Panc1 (cell line): Measurements from ENCODE around the gene LAMC3. TPM values are rescaled to one million over a fixed set of nuclear protein-coding genes. Genes with fewer than 3 reads are reported as not detected.

Experiments used
- ATAC-seq: fragments of 200-7000 bp; cut with Tn5 transposase; 2 replicates; pipeline ENCODE4 v1.9.1; 2020; ENCODE audit warnings: mild to moderate bottlenecking, moderate library complexity
- BruUV-seq: library from RNA; stranded (reverse); fragments of 400-500 nt; replicated peaks from 2 replicates; lab custom pipeline; 2021; lab: Mats Ljungman, UMichigan
- CTCF ChIA-PET: fragments of 300-600 bp; sonication (Branson Sonifier 250); formaldehyde crosslinking; loops from one replicate; lab custom pipeline; 2022; ENCODE audit warnings: antibody characterized with exemption; lab: Charles Lee
- POLR2A ChIA-PET: fragments of 300-600 bp; sonication (Branson Sonifier 250); formaldehyde crosslinking; loops from one replicate; lab custom pipeline; 2022; ENCODE audit warnings: antibody characterized with exemption; lab: Charles Lee
- DNase-seq: peaks from one replicate; pipeline ENCODE4 v3.0.0-alpha.2; 2010; ENCODE audit warnings: low read depth, low spot score
- H3K27ac ChIP-seq: 2 replicates; pipeline ENCODE4 v1.5.1; 2011; ENCODE audit warnings: mild to moderate bottlenecking, low read length, inconsistent platforms
- H3K27me3 ChIP-seq: fragments of 200-500 bp; sonication (Bioruptor generic); 2 replicates; pipeline ENCODE4 v1.6.0; 2014; ENCODE audit warnings: low read length, inconsistent platforms; ENCODE audit not compliant: control insufficient read depth, insufficient read depth
- H3K36me3 ChIP-seq: fragments of 200-500 bp; sonication (Bioruptor generic); 2 replicates; pipeline ENCODE4 v1.5.1; 2014; ENCODE audit warnings: inconsistent platforms, mild to moderate bottlenecking, low read length, moderate library complexity; ENCODE audit not compliant: control insufficient read depth, insufficient read depth
- H3K4me1 ChIP-seq: 2 replicates; pipeline ENCODE4 v1.5.1; 2011; ENCODE audit warnings: inconsistent platforms, mild to moderate bottlenecking, low read length, moderate library complexity; ENCODE audit not compliant: control insufficient read depth, insufficient read depth
- H3K4me3 ChIP-seq, 2 experiments: 2 replicates each; pipeline ENCODE4 v1.5.1; 2011 to 2012; ENCODE audit warnings: low read depth in 2 of 2, low read length in 2 of 2, mild to moderate bottlenecking in 2 of 2, inconsistent platforms in 1 of 2, moderate library complexity in 1 of 2
- H3K9me3 ChIP-seq: fragments of 200-500 bp; sonication (Bioruptor generic); 2 replicates; pipeline ENCODE4 v1.5.1; 2014; ENCODE audit warnings: low read depth, mild to moderate bottlenecking, inconsistent platforms, low read length, moderate library complexity; ENCODE audit not compliant: control insufficient read depth, insufficient read depth
- CTCF ChIP-seq: fragments of 450-650 bp; IDR thresholded peaks from 2 replicates; pipeline ENCODE4 v1.5.1; 2017; ENCODE audit warnings: mild to moderate bottlenecking
- POLR2AphosphoS5 ChIP-seq: IDR thresholded peaks from 2 replicates; pipeline ENCODE4 v1.6.1; 2012; ENCODE audit warnings: mild to moderate bottlenecking, low read depth, low read length, moderate library complexity
- REST ChIP-seq, 2 experiments: IDR thresholded peaks; 2 replicates each; pipeline ENCODE4 v1.6.1; 2011 to 2012; ENCODE audit warnings: low read depth in 2 of 2, control low read depth in 1 of 2, low read length in 1 of 2, mild to moderate bottlenecking in 1 of 2, moderate library complexity in 1 of 2; ENCODE audit not compliant: insufficient read depth in 1 of 2
- SIN3A ChIP-seq: IDR thresholded peaks from 2 replicates; pipeline ENCODE4 v1.6.1; 2012; ENCODE audit warnings: low read depth, mild to moderate bottlenecking, low read length, moderate library complexity, borderline replicate concordance; ENCODE audit not compliant: insufficient read depth
- TCF7L2 ChIP-seq: IDR thresholded peaks from 2 replicates; pipeline ENCODE4 v1.6.1; 2011; ENCODE audit warnings: mild to moderate bottlenecking, low read depth, low read length, inconsistent platforms
- in situ Hi-C: cut with HindIII; loops from 2 replicates; pipeline ENCODE4 v1.10.0; 2016; ENCODE audit warnings: low sequenced_read_pairs, low pct_unique_long_range_greater_than_20kb
- intact Hi-C: fragments of 100-400 bp; cut with micrococcal nuclease; formaldehyde crosslinking; loops from one replicate; pipeline ENCODE4 v1.10.0; 2022; ENCODE audit not compliant: unreplicated experiment
- total RNA-seq: library from RNA; stranded (reverse); gene quantifications from one replicate; pipeline ENCODE4 v1.2.1, GENCODE V29; 2021; ENCODE audit not compliant: unreplicated experiment

LAMC3 gene
- total RNA-seq, 1 experiment from 2014 or later = 16.4 TPM

GRCh38 chr9:130963916-130964315, 45.1 kb upstream of the LAMC3 start:
- ChIA-PET POLR2A (no interaction called here), CTCF (no interaction called here)
- Histone ChIP-seq H3K36me3 (no peaks in the 10 kb centered on the region), H3K4me1 (peaks cover 5% of the 10 kb centered on the region), H3K9me3 (no peaks in the 10 kb centered on the region), H3K27me3 (no peaks in the 10 kb centered on the region), H3K27ac (no peak overlapping the region), H3K4me3 (no peak overlapping the region)
- TF ChIP-seq CTCF = no peak
- TF ChIP-seq REST (IDR thresholded peaks at IDR 0.05; ENCODE audit: insufficient read depth in 1 of 2, low read depth in 2 of 2, low read length in 1 of 2) = no peak
- TF ChIP-seq POLR2AphosphoS5 = no peak
- TF ChIP-seq SIN3A = no peak
- no peak for TF ChIP-seq TCF7L2
- in situ Hi-C loops = no loop called here
- intact Hi-C loops = no loop called here
- DNase-seq = no peak
- no peak for ATAC-seq
- no TSS peak for BruUV-seq

- BruUV-seq = no TSS peak
- in situ Hi-C loops (no loop called here), intact Hi-C loops (no loop called here)
- ATAC-seq = no peak
- no peaks in the 10 kb centered on the region for H3K36me3 ChIP-seq
- H3K4me1 ChIP-seq = peaks cover 5% of the 10 kb centered on the region
- H3K9me3 ChIP-seq = no peaks in the 10 kb centered on the region
- H3K27me3 ChIP-seq = no peaks in the 10 kb centered on the region
- ChIA-PET POLR2A (no interaction called here), CTCF (interaction anchor here (0.7 kb wide), 1 partner anchor 276 kb away, joined by 4 read pairs; no protein-coding TSS in a partner anchor)
- no peak overlapping the region for H3K27ac ChIP-seq
- DNase-seq = no peak
- no peak for TF ChIP-seq CTCF
- TF ChIP-seq POLR2AphosphoS5 = no peak
- no peak for TF ChIP-seq SIN3A
- TF ChIP-seq TCF7L2 = no peak
- TF ChIP-seq REST (IDR thresholded peaks at IDR 0.05; ENCODE audit: insufficient read depth in 1 of 2, low read depth in 2 of 2, low read length in 1 of 2) = no peak
- H3K4me3 ChIP-seq = no peak overlapping the region
Measured at GRCh38 chr9:130965680-130966079, 43.3 kb upstream of the LAMC3 start.
